GM21390 (cell line): Measurements from ENCODE around the gene SRSF5.

Experiments used
- ATAC-seq: cut with Tn5 transposase; IDR thresholded peaks from one replicate; pipeline ENCODE4 v1.9.1; 2021; ENCODE audit not compliant: unreplicated experiment

Gene SRSF5

DNA sequence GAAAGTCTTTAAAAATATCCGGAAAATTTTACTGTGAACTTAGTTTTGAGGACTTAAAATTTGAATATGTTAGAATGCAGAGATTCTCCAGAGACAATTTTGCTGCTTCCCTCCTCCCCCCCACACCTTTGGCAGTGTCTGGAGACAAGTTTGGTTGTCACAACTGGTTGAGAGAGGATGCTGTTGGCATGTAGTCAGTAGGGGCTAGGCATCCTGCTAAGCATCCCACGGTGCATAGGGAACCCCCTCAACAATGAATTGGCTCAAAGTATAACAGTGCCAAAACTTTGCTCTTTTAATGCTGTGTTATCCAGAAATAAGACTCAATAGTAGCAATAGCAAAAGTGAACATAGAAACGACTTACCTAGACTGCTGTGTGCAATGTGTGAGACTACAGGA lies 3.6 kb downstream of the SRSF5 start:
- ATAC-seq, result no peak

GRCh38 chr14:69771136-69771535 lies 4.2 kb downstream of the SRSF5 start:
- no peak for ATAC-seq

- no peak for ATAC-seq
These were observed 5.4 kb downstream of the SRSF5 start for GRCh38 chr14:69772082-69773017.

DNA sequence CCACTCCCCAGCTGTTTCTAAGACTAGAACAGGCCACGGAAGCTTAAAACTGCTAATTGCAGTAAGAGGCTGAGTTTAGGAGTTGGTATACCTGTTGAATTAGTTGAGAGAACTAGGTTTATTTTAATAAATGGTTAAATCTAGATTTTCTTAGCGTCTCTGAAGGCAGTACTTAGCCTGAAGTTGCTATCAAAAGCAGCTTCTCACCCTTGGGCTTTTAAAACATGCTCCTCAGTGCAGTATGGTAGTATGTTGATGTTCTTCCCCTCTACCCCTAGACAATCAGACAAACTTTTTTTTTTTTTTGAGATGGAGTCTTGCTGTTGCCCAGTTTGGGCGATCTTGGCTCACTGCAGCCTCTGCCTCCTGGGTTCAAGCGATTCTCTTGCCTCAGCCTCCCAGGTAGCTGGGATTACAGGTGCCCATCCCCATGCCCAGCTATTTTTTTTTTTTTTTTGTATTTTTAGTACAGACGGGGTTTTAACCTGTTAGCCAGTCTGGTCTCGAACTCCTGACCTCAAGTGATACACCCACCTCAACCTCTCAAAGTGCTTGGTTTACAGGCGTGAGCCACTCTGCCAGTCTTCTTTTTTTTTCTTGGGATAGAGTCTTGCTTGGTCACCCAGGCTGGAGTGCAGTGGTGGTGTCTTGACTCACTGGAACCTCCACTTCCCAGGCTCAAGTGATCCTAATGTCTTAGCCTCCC lies 6.8 kb downstream of the SRSF5 start:
- no peak for ATAC-seq

- ATAC-seq, result no peak
These were observed 8.1 kb downstream of the SRSF5 start for GRCh38 chr14:69775012-69775411.

- no peak for ATAC-seq
These were observed 10.0 kb downstream of the SRSF5 start for GRCh38 chr14:69776875-69777453.

GRCh38 chr14:69779088-69779487 lies 12.1 kb downstream of the SRSF5 start:
- no peak for ATAC-seq

DNA sequence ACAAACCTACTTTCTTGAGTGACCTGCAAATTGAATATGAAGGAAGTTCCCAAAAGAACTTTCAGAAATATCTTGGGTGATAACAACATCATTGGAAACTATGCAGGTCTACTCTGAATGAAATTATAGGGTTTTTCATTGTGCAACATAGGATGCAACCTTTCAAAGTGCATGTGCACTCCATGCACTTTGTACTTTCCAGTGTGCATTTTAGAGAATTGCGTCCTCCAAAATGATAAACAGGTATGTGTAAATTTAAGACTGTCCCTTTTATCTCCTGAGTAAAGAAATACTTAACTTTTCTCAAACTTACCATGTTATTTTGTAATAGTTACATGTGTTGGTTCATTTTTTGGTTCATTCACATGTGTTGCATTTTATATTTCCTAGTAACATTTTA lies 13.2 kb downstream of the SRSF5 start:
- ATAC-seq, result no peak

DNA sequence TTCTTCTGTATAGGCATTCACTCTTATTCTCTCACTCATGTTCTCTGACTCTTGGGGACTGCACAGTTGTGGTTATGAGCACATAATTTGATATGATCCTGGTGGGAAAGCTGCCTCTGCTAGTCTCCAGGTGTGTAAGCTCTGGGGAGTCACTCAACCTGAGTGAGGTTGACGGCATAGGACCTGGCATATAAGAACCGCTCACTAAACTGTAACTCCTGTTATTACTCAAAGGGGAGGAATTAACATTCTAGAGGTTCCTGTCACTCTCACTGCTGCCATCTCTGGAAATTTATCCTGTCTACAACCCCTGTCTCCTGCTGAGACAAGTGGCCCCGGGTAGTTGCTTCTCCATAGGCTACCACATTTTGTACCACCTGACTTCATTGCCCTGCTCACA lies 14.0 kb downstream of the SRSF5 start:
- ATAC-seq, result no peak

GRCh38 chr14:69784942-69785341 lies 18.0 kb downstream of the SRSF5 start:
- ATAC-seq, result no peak

GRCh38 chr14:69786603-69787002 lies 19.7 kb downstream of the SRSF5 start:
- no peak for ATAC-seq

GRCh38 chr14:69789118-69789640 lies 22.2 kb downstream of the SRSF5 start:
- no peak for ATAC-seq

- no peak for ATAC-seq
These were observed 26.0 kb downstream of the SRSF5 start for GRCh38 chr14:69792887-69793421.

GRCh38 chr14:69794791-69795190 lies 27.8 kb downstream of the SRSF5 start:
- no peak for ATAC-seq

DNA sequence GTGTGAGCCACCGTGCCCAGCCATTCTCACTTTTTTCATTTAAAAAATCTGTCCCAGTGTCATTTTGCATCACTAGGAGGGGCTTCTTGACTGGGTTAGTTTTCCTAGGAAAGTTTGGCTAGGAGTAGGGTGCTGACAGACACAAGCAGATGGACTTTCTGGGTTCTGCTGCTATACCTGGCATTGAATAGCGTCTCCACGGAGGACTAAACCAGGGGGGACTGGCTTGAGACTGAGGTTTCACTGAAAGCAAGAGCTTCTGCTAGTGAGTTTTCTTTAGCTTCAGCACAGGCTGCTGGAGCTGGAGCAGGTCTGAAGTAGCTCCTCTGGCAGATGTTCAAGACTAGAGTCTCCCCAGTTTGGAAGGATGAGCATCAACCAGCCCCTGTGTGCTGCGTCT lies 28.7 kb downstream of the SRSF5 start:
- ATAC-seq, result no peak

- ATAC-seq, result no peak
These were observed 30.0 kb downstream of the SRSF5 start, which contains the start of gene SLC10A1 for GRCh38 chr14:69796797-69797500. Gene SLC10A1, minus strand, starts transcription at chr14:69797241. Its CDS starts 86 bp downstream, at chr14:69797155.

DNA sequence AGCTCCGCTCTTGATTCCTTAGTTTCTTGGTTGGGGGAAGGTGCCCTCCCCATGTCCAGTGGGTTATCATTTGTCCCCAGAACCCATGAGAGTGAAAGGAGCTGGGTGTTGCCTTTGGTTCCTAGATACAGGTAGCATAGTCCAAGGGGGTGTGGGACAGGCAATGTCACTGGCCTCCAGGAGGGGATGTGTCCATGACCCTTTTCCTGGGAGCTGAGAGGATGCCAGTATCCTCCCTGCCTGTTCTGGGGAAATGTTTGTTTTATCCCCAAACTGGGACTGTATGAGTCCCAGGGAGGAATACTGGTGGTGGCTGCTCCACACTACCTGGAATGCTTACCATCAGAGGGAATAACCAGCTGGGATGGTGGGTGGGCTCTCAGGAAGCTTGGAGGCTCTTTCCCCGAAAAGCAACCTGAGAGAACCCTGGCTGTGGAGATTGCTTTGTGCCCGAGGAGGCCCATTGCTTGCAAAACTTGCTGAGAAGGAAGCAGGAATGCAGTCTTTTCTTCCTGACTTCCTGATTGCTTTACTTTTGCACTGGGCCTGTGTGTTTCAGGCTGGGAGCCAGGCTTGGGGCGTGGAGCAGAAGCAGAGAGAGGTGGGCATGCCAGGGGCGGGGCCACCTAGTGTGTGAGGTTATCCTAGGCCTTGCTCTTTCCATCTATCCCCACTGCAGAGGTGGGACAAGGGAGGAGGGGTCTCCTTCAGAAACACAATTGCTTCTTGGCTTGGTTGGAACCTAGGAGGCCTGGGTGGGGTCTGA lies 30.8 kb downstream of the SRSF5 start:
- no peak for ATAC-seq

DNA sequence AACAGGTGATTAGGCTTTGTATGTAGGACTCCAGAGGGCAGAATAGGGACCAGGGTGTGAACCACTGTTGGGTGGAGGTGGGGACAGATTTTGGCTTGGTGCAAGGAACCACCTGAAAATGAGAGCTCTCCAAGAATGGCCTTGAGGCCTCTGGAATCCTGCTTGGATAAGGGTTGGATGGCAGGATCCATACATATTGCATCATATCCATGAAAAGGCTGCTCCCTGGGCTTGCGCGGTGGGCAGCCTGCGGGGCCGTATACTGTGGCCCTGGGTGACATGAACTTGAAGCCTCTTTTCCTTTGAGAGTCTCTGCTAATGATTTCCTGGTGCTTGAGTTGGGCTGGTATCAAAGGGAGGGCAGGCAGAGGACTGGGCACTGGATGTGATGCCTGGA lies 31.4 kb downstream of the SRSF5 start:
- ATAC-seq, result no peak

DNA sequence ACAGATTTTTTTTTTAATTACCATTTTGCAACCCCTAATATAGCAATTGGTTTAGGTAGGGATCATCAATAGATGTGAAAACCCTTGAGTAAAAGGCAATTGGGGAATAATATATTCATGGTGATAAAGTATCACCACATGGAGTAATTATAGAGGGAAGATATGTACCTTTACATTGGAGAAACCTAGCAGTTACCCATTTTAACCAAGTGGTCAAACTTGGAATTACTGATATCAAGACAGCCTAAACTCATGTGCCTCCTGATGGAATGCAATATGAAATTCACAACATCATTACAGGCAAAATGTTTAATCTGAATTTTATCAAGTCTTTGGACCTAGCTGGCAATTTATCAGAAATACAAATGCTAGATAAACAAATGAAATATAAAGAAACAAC lies 36.8 kb downstream of the SRSF5 start:
- no peak for ATAC-seq

- ATAC-seq, result no peak
These were observed 38.0 kb downstream of the SRSF5 start for GRCh38 chr14:69804902-69805301.
